Calu3 (cell line): ENCODE data around the gene CDC42BPB. TPM values are rescaled to one million over a fixed set of nuclear protein-coding genes. Genes with fewer than 3 reads are reported as not detected.

ENCODE experiments used
- BruUV-seq: library from RNA; stranded (reverse); fragments of 400-500 nt; replicated peaks from 2 replicates; lab custom pipeline; 2021; lab: Mats Ljungman, UMichigan
- CTCF ChIA-PET: fragments of 300-600 bp; sonication (Branson Sonifier 250); formaldehyde crosslinking; loops from one replicate; lab custom pipeline; 2022; ENCODE audit warnings: antibody characterized with exemption; lab: Charles Lee
- DNase-seq: peaks from one replicate; pipeline ENCODE4 v3.0.0; 2022
- H3K27ac Mint-ChIP-seq: one replicate; pipeline ENCODE4 v1.8.0; 2022; ENCODE audit warnings: mixed read lengths; ENCODE audit not compliant: unreplicated experiment
- H3K27me3 Mint-ChIP-seq: one replicate; pipeline ENCODE4 v1.8.0; 2022; ENCODE audit warnings: mixed read lengths; ENCODE audit not compliant: unreplicated experiment
- H3K36me3 Mint-ChIP-seq: one replicate; pipeline ENCODE4 v1.8.0; 2022; ENCODE audit warnings: mild to moderate bottlenecking, moderate library complexity, mixed read lengths; ENCODE audit not compliant: insufficient read depth, unreplicated experiment
- H3K4me1 Mint-ChIP-seq: one replicate; pipeline ENCODE4 v1.8.0; 2022; ENCODE audit warnings: mild to moderate bottlenecking, low read depth, mixed read lengths; ENCODE audit not compliant: unreplicated experiment
- H3K4me3 Mint-ChIP-seq: one replicate; pipeline ENCODE4 v1.8.0; 2022; ENCODE audit warnings: mild to moderate bottlenecking, low read depth, moderate library complexity, mixed read lengths; ENCODE audit not compliant: unreplicated experiment
- H3K9me3 Mint-ChIP-seq: one replicate; pipeline ENCODE4 v1.8.0; 2022; ENCODE audit warnings: low read depth, mixed read lengths; ENCODE audit not compliant: unreplicated experiment
- CTCF ChIP-seq: fragments of 200-600 bp; IDR thresholded peaks from one replicate; pipeline ENCODE4 v1.8.0; 2022; ENCODE audit warnings: antibody characterized with exemption; ENCODE audit not compliant: unreplicated experiment
- intact Hi-C: fragments of 100-400 bp; cut with micrococcal nuclease; formaldehyde crosslinking; loops from one replicate; pipeline ENCODE4 v1.10.0; 2022; ENCODE audit not compliant: unreplicated experiment
- total RNA-seq: library from RNA; stranded (reverse); gene quantifications from 2 replicates; pipeline ENCODE4 v1.2.3, GENCODE V29; 2022

CDC42BPB gene
- total RNA-seq, 1 experiment from 2014 or later, result 98.7 TPM

- Mint-ChIP-seq H3K36me3 (no peaks in the 10 kb centered on the region), H3K27ac (no peak overlapping the region), H3K27me3 (no peaks in the 10 kb centered on the region), H3K9me3 (no peaks in the 10 kb centered on the region), H3K4me1 (no peaks in the 10 kb centered on the region), H3K4me3 (no peak overlapping the region)
- intact Hi-C loops, result no loop called here
- no TSS peak for BruUV-seq
- DNase-seq, result no peak
- TF ChIP-seq CTCF, result no peak
- CTCF ChIA-PET, result no interaction called here
These were observed 140.8 kb downstream of the CDC42BPB start for GRCh38 chr14:102916347-102917055.

- Mint-ChIP-seq H3K36me3 (no peaks in the 10 kb centered on the region), H3K27me3 (no peaks in the 10 kb centered on the region), H3K4me1 (no peaks in the 10 kb centered on the region), H3K27ac (no peak overlapping the region), H3K9me3 (no peaks in the 10 kb centered on the region), H3K4me3 (no peak overlapping the region)
- intact Hi-C loops, result no loop called here
- BruUV-seq, result no TSS peak
- DNase-seq, result no peak
- CTCF ChIA-PET, result no interaction called here
- TF ChIP-seq CTCF, result no peak
These were observed 141.8 kb downstream of the CDC42BPB start for GRCh38 chr14:102915292-102916110.

- no peaks in the 10 kb centered on the region for H3K9me3 Mint-ChIP-seq
- CTCF ChIA-PET, result no interaction called here
- DNase-seq, result no peak
- BruUV-seq, result no TSS peak
- H3K4me3 Mint-ChIP-seq, result no peak overlapping the region
- no peak for TF ChIP-seq CTCF
- intact Hi-C loops, result no loop called here
- no peaks in the 10 kb centered on the region for H3K4me1 Mint-ChIP-seq
- no peak overlapping the region for H3K27ac Mint-ChIP-seq
- peaks cover 7% of the 10 kb centered on the region for H3K36me3 Mint-ChIP-seq
- H3K27me3 Mint-ChIP-seq, result no peaks in the 10 kb centered on the region
These were observed 142.7 kb downstream of the CDC42BPB start for GRCh38 chr14:102914474-102915291.
